A673 (cell line): ENCODE data around the gene IRF2BP2.

ENCODE experiments used
- EZH2 ChIP-seq: fragments of 200-600 bp; sonication (generic); IDR thresholded peaks from 2 replicates; pipeline ENCODE4 v1.6.1; 2017; ENCODE audit warnings: borderline replicate concordance, low read depth, mild to moderate bottlenecking, mixed read lengths, antibody characterized with exemption, low read length; ENCODE audit not compliant: poor library complexity, severe bottlenecking
- TF ChIP-seq, protein P1 (sequence below): fragments of 300-800, 200-600 bp; sonication (generic); conservative IDR thresholded peaks from 2 replicates; pipeline ENCODE4 v1.5.1; 2017; ENCODE audit warnings: low read depth, mild to moderate bottlenecking, antibody characterized with exemption, low read length, moderate library complexity, mixed read lengths

DNA sequence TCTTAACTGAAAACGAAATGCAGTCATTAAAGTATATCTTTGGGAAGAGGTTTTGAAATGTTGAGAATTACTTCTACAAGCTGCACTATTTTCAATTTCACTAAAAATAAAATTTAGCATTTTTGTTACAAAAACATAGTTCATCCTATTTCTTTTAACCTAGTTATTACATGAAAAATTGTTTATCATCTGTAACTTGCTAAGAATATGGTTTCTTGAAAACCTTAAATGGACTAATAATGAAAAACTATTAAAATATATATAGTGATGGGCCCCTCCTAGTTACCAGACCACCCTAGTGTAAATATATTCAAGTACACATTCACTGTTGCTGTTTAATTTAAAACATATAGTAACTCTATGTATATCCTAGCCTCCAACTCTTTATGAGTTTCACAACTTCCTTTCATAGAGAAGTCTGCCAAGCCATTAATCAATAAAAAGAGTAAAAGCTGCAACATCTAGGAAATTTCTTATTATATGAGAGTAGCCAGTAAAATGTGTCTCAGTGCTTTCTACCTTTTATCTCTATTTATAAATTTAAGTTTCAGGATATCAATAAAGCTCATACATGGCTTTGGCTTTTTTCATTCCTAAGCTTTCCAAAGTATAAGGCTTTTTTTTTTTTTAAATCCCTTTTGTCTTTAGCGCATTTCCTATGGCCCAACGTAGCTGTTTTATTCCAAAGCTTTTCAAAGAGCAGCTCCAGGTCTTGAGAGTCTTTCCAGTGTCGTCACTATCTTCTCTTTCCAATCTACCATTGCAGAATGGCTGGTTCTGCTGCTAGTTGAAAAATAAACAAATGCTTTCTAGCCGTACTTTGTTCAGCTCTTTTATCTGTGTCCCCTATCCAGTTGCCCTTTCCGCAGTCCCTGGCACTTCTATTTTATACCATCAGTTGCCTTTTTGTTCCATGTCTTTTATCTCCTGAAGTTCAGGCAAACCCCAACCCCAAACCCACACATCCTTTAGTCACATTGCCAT lies 6.5 kb downstream of the IRF2BP2 start:
- TF ChIP-seq, protein P1, sequence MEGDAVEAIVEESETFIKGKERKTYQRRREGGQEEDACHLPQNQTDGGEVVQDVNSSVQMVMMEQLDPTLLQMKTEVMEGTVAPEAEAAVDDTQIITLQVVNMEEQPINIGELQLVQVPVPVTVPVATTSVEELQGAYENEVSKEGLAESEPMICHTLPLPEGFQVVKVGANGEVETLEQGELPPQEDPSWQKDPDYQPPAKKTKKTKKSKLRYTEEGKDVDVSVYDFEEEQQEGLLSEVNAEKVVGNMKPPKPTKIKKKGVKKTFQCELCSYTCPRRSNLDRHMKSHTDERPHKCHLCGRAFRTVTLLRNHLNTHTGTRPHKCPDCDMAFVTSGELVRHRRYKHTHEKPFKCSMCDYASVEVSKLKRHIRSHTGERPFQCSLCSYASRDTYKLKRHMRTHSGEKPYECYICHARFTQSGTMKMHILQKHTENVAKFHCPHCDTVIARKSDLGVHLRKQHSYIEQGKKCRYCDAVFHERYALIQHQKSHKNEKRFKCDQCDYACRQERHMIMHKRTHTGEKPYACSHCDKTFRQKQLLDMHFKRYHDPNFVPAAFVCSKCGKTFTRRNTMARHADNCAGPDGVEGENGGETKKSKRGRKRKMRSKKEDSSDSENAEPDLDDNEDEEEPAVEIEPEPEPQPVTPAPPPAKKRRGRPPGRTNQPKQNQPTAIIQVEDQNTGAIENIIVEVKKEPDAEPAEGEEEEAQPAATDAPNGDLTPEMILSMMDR = no peak
- no peak for TF ChIP-seq EZH2
